HG03108 (cell line): Measurements from ENCODE around the gene CUEDC1.
"Not testable (repeated sequence)": the region's sequence is repeated elsewhere in the genome, so short reads cannot be mapped to it uniquely, and the experiment has no call there.

Source experiments
- ATAC-seq: cut with Tn5 transposase; IDR thresholded peaks from one replicate; pipeline ENCODE4 v1.9.1; 2021; ENCODE audit warnings: moderate library complexity; ENCODE audit not compliant: unreplicated experiment

CUEDC1 gene

DNA sequence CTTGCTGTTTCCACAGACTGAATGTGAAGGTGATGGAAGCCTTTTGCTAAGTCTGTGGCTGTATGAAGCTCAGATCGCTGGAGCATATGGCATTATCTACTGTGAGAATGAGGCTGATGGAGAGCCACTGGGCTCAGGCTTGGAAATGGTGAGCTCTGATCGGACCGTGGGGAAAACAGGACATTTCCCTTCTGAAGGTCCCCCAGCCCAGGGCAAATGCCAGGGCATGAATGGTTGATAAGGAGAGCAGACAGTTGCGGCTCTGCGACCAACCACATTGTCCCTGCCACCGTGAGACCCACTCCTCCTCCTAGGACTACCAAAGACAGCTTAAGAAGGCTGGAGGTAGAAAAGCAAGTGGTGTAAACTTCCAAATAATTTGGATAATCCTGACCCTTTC, 4.7 kb upstream of the CUEDC1 start:
- ATAC-seq: no peak

DNA sequence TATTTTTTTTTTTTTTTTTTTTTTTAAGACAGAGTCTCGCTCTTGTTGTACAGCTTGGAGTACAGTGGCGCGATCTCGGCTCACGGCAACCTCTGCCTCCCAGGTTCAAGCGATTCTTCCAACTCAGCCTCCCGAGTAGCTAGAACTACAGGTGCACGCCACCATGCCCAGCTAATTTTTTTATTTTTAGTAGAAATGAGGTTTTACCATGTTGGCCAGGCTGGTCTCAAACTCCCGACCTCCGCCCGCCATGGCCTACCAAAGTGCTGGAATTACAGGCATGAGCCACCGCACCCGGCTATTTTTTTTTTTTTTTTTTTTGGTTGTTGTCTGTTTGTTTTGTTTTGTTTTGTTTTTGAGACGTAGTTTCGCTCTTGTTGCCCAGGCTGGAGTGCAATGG, 3.2 kb upstream of the CUEDC1 start:
- not testable (repeated sequence) for ATAC-seq

DNA sequence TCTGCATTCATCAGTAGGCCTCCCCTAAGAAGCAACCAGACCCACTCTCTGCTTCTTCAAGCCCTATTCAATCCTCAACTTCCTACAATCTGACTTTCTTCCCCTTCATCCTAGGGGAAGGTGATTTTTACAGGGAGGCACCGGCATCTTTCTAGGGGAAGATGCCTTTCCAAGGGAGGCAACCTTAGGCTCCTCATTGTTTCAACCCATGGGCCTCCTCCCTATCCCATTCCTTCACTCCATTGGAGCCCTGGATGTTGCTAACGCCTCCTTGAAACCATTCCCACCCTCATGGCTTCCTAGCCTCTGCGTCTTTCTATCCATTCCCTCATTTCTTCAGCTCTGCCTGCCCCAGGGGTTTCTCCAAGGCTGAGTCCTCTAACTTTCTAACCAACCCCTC, 2.7 kb upstream of the CUEDC1 start:
- ATAC-seq: no peak

DNA sequence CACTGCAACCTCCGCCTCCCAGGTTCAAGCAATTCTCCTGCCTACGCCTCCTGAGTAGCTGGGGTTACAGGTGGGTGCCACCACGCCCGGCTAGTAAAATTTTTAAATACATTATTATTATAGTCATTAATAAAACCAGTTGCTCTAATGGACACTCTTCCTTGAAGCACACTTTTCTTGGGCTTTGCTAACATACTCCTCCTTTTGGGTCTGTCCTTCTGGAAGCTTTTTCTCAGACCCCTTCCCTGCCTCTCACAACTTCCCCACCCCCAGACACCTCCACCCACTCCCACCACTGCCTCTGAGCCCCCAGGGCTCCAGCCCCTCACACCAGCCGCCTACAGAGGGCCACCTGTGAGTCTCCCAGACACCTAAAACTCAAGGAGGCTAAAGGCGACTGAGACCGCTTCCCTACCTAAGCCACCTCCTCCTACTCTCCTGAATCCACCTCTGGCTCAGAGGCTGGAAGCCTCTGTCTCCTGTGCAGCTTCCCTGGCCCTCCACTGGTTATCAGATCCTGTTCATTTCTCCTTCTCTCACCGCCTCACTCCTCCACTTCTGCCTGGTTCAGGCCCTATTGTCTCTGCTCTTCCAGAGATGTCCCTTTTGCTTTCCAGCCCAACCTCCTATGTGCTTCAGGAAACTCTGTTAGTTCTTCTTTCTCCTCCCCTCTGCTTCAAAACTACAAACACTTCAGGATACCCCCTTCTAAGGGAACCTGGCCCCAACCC, 2.1 kb upstream of the CUEDC1 start:
- no peak for ATAC-seq

DNA sequence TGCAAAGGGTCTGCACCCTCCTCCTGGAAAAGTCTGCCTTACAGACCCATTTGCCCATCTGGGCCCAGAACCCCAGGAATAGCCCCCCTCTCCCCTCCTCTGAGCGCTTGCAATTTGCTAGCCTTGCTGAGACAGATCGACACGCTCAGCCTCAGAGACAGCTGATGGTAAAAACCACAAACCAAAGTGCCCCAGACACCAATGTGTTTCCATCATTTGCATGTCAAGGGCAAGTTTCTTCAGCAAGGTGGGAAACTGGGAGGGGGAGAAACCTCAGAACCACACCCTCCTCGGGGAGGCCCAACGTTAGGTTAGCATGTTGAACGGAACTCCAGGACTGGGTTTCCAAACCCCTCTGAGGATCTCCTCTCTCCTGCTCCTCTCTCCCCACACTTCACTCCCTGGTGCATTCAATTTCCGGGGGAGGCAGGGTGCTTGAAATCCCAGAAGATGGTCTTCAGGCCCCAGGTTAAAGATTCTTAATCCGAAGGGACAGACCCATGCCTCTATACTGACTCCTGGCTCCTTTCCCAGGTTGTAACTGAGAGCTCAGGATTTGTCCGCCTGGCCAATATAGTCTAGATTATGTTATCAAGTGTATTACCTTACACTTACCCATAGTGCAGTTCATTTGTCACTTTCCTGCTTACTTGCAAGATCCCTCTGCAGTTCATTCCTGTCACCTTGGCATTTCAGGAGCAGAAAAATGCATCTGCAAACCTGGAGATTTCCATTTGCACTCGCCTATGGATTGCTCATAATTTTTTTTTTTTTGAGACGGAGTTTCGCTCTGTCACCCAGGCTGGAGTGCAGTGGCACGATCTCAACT, 1.3 kb upstream of the CUEDC1 start:
- peak; percentile 72 for ATAC-seq

DNA sequence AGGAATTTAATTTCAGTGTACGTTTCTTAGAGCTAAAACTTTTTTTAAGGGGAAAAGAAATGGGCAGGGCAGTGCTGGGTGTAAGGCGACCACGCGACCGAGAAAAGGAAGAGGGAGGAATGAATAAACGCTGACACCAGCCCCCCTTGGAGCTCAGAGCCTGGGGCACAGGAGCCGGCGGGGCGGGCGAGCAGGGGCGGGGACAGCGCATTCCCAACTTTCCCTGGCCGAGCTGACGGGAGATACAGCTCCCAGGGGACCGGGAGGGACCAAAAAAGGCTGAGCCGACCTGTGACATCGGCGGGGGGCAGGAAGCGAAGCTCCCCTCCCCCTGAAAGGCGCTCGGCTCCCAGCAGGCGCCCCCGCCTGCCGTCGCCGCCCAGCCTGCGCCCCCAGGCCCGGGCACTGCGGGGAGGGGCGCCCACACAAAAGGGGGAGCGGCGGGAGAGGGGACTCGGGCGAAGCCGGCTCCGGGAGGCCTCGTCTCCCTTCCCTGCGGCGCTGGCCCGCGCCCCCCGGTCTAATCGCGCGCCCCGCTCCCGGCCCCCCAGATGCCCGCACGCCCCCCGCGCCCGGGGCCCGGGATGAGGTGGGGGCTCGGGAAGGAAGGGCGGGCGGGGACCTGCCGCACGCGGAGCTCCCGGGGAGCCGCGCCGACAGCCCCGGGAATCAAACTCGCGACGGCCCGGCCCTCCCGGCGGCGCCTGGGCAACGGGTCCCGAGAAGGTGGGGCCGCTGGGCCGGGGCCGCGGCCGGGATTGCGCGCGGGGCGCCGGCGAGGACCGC, 622 bp downstream of the CUEDC1 start:
- no peak for ATAC-seq

DNA sequence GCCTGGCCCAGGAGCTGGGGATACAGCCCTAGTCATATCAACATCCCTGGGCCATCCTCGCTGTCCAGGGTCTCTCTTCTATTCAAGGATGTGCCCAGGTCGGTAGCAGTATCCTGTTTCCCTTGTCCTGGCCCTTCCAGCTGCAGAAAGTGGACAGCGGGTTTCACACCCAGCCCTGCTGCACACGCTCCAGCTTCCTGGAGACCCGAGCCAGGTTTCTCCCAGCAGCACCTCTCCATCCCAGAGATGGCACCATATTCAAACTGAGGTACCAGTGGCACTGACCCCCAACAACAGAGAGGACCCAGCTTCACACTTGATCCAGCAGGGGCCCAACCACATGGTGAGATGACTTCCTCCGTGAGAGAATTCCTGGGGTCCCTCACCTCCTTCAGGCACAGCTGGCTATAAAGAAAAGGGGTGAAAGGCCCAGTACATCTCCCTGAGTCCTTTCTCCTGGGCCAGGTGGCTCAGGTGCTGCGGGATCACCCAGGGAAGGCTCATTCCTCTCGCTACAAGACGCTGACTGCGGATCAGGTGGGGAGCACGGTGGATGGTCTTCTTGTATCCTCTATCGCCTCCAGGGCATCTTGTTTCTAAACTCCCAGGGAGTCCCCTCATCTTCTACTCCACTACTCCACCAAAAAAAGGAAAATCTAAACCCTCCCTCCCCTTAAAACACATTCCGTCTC, 1.4 kb downstream of the CUEDC1 start:
- ATAC-seq: no peak

DNA sequence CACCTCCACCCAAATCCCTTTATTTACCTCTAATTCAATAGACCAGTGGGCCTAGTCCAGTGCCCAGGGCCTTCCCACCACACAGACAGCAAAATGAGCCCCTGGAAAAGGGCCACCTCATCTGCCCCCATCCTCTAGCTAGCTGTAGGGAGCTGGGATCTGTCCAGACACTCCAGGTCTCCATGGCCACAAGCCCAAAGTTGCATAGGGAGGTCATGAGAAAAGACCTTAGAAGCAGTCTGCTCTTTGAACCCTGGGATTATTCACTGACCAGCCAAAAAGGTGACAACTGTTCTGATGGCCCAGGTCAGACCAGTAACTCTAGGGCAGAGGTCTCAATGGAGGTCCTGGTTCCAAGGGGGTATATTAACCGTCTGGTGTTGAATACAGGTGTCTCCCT, 2.0 kb downstream of the CUEDC1 start:
- no peak for ATAC-seq

DNA sequence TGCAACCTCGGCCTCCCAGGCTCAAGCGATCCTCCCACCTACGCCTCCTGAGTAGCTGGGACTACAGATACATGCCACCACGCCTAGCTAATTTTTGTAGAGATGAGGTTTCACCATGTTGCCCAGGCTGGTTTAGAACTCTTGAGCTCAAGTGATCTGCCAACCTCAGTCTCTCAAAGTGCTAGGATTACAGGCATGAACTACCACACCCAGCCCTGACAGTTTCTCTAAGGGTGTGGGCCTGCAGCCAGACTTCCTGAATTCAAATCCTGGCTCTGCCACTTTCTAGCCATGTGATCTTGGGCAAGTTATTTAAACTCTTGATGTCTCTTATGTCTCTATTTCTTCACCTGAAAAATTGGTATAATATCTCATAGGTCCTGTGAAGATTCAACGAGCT, 5.6 kb downstream of the CUEDC1 start:
- ATAC-seq: no peak

DNA sequence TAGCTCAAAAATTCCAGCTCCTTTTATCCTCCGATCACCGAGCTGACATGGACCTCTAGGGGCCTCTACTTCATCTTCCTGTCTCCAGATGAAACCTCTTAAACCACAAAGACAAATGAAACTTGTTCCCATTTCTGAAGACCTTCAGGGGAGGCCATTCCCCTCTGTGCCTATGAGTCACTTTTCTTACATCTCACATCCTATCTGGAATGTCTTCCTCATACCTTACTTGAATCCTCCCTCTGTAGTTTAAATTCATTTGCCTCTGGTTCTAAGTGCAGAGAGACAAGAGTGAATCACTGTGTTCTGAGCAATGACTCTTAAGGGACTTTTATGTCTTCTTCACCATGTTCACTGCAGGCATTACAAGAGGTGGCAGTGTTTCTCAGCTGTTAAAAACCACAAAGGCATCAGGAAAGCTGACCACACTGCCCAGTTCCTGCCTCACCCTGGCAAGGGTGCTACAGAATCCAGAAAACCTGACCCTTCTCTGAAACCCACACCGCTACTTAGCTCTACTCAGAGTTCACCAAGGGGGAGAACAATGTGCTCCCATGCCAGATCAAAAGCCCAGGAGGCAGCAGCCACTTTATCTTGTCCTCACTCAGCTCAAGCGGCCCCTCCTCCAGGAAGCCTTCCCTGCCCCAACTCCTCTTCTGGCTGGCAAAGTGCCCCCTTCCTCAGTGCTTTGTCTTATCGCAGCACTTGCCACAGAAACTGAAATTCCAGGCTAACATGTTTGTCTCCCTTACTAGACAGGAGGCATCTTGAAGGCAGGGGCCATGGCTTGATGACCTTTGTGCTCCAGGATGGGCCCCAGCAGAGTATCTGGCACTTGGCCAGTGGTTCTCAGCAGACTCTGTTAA, 6.4 kb downstream of the CUEDC1 start:
- ATAC-seq: no peak

DNA sequence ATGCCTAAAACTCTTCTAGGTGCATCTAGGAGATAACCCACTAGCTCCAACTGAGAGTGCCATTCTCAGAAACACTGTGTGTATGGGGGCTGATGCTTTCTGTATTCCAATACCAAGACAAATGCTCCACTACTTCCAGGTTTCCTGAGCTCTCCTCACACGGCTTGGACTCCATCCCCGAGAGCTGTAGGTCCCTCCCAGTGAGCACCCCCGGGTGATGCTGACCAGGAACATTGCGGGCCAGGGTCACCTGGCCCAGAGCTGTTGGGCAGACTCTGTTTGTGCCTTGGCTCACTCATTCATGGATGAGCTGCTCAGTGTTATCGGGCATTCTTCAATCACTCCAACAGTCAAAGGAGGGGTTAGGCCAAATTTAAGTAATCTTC, 7.0 kb downstream of the CUEDC1 start:
- no peak for ATAC-seq

DNA sequence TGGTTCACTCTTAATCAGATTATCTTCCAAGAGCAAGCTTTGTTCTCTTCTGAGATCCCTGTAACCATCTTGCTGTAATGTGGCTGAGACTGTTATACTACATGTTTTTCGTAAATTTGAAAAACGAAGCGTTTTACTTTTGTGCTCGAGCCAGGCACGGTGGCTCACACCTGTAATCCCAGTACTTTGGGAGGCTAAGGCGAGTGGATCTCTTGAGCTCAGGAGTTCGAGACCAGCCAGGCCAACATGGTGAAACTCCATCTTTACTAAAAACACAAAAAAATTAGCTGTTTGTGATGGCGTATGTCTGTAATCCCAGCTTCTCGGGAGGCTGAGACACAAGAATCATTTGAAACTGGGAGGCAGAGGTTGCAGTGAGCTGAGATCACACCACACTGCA, 7.8 kb downstream of the CUEDC1 start:
- ATAC-seq: no peak

DNA sequence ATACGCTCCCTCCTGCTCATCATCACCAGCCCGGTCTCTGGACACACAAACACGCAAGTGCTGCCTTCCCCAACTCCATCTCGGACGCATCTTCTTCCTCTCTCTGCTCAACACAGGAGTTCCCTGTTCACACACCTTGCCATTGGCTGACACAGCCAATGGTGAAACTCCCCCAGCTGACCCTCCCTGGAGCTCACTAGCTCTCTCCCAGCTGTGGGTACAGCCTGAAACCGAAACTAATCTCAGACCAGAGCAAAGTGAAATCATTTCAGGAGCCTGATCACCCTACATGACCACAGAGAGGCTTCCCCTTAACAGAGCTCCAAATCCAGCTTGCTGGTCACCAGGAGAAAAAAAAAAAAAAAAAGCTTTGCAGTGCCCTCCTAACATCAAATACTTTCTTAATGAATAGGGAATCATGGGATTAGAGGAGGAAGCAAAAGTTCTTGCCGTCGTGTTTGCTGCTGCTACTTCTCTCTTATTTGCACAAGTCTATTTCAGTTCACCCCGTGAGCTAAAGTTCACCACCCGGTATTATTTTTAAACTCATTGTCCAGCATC, 8.3 kb downstream of the CUEDC1 start:
- peak; percentile 73 for ATAC-seq

DNA sequence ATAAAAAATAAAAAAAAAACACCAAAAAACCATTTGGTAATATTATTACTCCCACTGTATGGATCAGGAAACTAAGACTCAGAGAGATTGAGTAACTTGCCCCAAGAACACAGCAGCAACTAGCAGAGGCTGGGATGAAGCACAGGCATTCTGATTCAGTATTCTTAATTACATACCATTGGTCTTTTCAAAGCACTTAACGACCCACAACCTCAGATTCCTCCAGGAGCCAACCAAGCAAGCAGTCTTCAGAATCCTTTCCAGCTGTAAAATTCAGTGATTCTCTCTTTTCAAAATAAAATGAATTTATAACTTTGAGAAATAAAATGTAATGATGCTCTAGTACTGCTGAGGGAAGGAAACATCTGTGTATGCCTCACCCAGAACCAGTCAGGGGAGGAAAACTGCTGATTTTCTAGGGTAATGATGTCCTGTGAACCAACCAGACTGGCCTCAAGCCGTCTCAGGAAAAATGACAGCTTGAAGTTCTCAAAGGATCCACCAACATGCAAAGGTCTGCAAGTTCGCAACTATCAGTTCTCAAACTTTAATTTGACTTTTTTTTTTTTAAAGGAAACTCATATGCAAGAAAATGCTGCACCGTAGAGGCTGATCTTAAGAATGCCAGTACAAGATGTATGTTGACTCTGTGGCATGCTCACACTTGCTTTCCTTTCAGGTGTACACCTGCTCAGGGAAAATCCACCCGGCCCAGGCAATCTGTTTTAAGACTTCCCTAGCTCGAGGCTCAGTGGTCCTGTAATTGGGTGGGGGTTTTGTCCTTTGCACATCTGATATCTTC, 9.0 kb downstream of the CUEDC1 start:
- peak; percentile 4 for ATAC-seq

DNA sequence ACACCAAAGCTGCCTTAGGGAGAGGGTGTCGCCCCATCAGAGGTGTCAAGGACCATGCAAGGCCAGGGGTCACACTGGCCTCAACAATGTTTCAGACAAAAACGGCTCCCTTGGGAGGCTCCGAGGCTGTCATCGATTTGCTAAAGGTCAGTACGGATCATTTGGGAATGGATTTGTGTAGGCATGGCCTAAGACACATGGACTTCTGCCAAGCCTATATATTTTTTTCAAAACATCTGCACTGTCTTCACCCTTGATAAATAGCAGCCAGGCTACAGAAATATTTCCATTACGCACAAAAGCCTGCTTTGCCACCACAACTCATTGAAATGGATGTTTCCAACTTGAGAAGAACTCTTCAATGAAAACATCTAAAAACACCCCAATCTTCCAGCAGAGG, 10.3 kb downstream of the CUEDC1 start:
- no peak for ATAC-seq

DNA sequence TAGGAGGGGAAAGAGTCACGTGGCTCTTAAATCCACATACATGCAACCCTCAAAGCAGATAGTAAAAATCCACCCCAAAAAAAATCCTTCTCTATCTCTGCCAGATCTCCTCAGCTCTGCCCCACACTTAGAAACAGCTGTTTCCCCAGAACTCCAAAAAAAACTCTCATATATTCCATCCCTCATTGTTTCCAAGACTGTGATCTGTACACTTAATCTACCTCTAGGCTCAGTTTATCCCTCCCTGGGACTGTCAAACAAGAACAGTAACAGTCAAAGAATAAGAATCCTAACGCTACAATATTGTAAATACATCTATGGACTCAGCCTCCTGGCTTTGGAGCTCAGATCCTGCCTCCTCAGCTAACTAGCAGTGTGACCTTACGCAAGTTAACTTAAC, 11.6 kb downstream of the CUEDC1 start:
- no peak for ATAC-seq

DNA sequence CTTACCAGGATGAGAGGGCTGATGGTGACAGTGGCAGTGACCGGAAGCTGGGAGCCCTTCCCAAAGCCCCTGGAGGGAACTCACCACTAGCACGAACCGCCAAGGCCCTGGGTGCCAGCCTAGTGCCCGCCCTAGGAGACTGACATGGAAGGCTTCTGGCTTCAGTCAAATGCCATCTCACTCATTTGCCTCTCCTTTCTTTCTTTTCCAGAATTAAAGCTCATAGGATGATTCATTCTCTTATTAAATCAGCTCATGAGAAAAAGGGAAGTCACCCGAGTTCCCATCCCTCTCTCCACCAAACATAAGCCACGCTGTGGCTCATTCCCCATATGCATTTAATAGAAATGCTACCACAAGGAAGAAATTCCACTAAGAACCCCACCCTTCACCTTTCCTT, 12.1 kb downstream of the CUEDC1 start:
- ATAC-seq: no peak

DNA sequence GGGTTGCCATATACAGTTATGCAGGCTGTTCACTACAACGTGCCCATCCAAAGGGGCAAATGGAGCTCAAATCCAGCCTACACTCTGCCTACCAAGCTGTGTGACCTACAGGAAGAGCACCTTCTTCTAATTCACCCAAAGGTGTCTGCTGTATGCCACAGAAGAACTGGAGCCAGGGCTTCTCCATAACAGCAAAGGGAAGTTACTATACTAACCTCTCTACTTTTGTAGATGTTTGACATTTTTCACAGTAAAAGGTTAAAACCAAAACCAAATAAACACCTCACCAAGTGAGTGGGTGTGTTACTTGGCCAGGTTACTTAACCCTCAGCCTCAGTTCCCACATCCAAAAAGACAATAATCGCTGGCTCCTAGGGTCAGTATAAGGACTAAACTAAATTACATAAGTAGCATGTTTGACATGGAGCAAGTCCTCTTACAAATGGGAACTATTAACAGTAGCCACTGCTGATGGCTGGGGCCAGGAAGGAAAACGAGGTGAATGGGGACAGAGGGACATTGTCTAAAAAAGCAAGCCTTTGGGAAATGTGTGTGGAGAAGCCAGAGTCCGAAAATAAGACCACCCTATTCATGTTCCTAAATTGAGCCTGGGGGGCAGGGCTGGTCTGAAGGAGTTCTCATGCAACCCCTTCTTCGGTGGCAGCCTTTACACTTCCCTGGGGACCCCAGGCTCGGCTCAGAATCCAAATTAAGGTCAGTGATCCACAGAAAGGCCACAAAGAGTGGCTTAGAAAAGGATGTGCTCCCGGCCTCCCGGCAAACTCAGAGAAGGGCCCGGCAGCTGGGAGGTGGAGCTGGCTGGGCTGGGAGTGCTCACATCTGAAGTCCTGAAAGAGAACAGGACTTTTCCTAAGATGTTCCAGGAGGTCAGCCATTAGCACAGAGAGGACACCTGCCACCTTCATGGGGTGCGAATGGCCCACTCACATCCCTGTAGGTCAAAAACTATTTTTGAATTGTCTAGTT, 13.5 kb downstream of the CUEDC1 start:
- no peak for ATAC-seq
